ENCODE data around the gene SLC7A9.
"Not testable (repeated sequence)": the region's sequence is repeated elsewhere in the genome, so short reads cannot be mapped to it uniquely, and the experiment has no call there.

SLC7A9 gene

DNA sequence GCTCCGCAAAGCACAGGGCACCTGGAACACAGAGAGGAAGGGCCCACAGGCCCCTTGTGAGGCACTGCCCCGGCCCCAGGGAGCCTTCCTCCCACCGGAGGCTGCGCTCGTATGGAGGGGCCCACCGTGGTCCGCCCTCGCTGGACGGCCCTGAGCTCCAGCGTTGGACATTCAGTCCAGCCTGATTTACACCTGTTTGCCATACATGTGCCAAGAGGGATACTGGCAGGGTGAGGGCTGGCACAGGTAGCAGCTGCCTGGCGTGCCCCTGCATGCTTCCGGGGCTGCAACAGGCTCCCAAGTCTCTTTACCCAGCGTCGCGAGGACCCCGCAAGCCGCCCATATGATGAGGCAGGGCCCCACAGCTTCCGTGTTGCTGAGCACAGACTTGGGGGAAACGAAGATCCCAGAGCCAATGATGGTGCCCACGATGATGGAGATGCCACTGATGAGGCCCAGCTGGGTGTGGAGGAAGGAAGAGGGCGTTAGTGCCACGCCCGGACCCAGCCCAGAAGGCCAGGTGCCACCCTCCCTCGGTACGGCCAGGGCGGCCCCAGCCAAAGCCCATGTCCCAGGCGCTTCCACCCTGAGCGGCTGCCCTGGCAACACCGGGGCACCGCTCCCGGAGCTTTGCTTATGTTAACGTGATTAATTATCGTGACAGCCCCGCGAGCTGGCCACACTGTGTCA is 5.1 kb downstream of the SLC7A9 start:
- no peak for DNase-seq

DNA sequence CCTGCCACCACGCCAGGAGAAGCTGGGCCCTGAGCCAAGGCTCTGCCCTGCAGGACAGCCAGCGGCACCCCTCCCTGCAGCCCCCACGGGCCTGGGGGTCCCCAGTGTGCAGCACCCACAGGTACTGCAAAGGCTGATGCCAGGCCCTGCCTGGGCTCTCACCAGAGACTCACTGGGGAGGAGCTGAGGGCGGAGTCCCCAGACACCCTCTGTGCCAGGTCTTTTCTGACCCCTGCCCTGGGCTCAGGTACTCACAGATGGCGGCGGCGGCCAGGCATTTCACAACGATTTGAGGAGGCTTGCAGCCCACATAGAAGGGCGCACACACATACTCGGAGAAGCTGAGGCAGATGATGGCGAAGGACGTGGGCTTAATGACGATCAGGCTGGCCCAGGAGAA is 5.7 kb downstream of the SLC7A9 start:
- no peak for DNase-seq

DNA sequence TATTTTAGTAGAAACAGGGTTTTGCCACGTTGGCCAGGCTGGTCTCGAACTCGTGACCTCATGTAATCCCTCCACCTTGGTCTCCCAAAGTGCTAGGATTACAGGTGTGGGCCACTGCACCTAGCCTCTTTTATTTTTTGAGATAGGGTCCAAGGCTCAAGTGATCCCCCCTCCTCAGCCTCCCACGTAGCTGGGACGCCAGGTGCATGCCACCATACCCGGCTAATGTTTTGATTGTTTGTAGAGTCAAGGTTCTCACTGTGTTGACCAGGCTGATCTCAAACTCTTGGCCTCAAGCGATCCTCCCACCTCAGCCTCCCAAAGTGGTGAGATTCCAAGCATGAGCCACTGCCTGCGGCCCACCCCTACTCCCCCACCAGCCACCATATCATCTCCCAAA is 6.3 kb downstream of the SLC7A9 start:
- DNase-seq: no peak

DNA sequence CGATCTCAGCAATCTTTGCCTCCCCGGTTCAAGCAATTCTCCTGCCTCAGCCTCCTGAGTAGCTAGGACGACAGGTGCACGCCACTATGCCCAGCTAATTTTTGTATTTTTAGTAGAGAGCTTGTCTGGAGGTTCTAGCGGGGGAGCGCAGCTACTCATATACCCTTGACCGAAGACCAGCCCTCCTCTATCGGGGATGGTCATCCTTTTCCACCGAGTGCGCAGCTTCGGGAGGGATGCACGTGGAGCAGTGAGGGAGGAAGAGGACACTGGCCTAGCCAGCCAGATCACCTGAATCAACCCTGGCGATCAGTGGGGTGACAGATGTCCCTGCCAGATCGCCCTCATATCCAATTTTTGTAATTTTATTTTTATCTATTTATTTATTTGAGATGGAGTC is 6.8 kb downstream of the SLC7A9 start:
- no peak for DNase-seq

DNA sequence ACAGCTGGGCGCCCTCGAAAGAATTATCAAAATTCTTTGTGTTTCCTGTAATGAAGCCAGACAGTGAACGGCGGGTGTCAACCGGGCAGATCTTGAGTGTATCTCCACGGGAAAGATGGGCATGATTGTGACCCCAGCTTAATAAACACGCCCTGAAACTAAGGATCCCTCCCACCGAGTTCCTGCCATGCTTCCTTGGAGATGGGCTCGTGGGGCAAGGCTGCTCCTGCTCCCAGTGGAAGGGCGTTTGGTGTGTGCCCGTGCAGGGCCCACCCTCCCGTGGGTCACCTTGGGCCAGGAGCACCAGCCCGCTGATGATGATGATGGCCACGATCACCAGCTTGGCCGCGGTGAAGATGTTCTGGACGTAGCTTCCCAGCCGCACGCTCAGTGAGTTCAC is 7.4 kb downstream of the SLC7A9 start:
- DNase-seq: no peak

DNA sequence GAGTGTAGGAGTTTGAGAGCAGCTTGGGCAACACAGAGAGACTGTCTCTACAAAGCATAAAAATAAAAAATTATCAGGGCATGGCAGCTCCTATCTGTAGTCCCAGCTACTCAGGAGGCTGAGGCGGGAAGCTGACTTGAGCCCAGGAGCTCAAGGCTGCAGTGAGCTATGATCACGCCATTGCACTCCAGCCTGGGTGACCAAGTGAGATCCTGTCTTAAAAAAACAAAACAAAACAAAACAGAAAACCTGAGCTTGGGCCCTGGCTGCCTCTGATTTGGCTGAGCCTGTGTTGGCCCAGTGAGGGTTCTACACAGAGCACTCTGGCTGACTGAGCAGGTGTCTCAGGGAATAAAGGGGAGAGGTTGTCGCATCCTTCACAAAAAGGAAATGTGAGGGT is 8.0 kb downstream of the SLC7A9 start:
- no peak for DNase-seq

DNA sequence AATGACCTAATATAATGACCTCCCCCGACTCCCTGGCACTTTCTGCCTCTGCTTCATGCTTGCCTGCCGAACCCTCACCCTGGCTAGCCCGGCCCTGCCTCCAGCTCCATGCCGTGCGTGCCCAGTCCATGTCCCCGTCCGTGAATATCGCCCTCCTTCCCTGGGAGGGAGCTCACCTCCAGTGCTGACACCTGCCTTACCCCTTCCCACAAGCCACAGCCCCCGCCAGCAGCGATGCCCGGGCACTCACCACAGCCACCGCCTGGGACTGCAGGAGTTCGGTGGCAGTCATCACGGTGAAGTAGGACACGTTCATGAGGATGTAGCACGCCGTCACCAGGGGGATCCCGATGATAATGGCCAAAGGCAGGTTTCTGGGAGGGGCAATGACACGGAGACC is 10.0 kb downstream of the SLC7A9 start:
- DNase-seq: no peak

DNA sequence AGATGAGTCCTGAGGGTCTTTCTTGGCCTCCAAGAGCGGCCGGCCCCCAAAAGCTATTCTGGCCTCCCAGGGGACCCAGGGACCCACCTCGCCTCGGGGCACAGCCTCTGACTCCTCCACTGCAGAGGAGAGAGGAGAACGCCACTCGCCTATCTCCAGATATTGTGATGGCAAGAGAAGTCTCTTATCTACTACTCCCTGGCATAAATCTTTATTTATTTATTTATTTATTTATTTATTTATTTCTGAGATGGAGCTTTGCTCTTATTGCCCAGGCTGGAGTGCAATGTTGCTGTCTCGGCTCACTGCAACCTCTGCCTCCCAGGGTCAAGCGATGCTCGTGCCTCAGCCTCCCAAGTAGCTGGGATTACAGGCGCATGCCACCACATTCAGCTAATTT is 11.0 kb downstream of the SLC7A9 start:
- DNase-seq: no peak

DNA sequence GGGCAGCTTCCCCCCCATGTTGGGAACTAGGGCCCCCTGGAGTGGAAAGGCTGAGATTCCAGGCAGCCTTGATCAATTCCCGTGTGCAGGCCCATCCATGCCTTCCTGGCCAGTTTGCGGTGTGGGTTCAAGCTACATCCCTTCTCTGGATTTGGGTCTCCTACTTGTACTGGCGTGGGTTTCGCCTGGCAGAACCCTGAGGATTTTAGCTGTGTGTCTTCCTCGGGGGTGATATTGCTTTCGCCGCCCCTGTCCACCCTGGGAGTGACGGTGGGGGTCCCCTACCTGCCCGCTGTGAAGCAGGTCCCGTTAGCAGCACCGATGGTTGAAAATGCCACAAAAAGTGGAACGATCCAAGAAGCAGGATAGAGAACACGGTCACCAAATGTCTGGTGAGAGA is 11.4 kb downstream of the SLC7A9 start:
- DNase-seq: no peak

DNA sequence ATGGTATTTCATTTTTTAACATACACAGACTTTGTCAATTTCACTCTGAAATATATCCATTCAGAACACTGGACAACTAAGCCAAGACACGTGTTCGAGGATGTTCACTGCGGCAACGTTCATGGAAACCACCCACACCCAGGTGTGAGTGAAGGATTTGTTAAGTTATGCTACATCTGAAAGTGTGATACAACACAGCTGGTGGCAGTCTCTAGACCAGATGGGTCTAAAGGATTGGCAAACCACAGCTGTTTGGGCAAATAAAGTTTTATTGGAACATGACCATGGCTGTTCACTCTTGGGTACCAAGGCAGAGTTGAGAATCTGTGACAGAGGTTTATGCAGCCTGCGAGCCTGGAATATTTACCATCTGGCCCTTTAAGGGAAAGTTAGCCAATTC is 12.0 kb downstream of the SLC7A9 start:
- DNase-seq: no peak

DNA sequence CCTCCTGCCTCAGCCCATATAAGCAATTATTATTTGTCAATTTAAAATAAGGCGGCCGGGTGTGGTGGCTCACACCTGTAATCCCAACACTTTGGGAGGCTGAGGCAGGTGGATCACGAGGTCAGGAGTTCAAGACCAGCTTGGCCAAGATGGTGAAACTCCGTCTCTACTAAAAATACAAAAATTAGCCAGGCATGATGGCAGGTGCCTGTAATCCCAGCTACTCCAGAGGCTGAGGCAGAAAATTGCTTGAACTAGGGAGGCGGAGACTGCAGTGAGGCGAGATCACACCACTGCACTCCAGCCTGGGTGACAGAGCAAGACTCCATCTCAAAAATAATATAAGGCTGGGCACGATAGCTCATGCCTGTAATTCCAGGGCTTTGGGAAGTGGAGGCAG is 12.7 kb downstream of the SLC7A9 start:
- DNase-seq: not testable (repeated sequence)

DNA sequence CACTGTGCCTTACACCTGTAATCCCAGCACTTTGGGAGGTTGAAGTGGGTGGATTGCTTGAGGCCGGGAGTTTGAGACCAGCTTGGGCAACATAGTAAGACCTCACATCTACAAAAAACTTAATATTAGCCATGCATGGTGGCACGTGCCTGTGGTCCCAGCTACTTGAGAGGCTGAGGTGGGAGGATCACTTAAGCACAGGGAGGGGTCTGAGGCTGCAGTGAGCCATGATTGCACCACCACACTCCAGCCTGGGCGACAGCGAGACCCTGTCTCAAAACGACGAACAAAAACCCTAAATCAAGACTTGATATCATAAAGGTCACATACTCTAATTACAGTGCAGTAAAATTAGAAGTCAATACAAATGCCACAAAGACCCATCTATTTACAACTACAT is 17.4 kb downstream of the SLC7A9 start:
- DNase-seq: no peak

DNA sequence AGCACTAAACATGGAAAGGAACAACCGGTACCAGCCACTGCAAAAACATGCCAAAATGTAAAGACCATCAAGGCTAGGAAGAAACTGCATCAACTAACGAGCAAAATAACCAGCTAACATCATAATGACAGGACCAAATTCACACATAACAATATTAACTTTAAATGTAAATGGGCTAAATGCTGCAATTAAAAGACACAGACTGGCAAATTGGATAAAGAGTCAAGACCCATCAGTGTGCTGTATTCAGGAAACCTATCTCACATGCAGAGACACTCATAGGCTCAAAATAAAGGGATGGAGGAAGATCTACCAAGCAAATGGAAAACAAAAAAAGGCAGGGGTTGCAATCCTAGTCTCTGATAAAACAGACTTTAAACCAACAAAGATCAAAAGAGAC is 21.5 kb downstream of the SLC7A9 start:
- DNase-seq: not testable (repeated sequence)

DNA sequence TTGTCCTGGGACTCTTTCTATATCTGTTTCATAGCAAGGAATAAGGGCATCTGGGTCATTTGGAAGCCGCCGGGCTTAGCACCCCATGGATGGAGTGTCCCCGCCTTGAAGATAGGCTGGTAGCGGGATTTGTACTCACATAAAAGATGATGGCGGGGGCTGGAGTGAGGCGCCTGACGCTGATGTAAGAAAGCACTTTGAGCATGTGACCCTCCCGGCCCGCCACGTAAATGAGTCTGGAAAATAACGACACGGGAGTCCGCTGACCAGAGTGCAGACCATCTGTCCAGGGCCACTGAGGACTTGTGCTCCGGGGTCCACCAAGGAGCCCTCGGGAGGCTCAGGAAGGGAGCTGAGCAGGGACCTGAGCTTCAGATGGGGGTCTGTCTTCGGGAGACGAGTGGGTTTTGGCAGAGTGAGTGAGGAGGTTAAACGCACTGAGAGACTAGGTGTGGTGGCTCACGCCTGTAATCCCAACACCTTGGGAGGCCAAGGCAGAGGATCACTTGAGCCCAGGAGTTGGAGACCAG is 25.8 kb downstream of the SLC7A9 start:
- no peak for DNase-seq

DNA sequence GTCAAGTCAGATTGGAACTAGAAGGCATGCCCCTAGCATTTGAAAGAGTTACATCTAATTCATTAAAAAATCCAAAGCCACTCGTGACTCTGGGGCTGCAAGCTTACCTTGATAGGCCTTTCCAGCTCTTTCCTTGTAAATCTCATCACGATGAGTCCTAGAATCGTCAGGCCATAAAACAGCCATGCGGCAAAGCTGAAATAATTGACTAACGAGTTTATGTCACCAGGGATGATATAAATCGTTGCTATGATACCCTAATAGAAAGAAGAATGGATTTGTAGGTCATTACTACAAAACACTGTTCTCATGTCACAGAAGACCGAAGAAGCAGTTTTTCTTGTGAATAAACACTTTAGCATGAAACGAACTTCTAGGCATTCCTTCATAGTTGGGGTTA is 27.5 kb downstream of the SLC7A9 start:
- DNase-seq: no peak

DNA sequence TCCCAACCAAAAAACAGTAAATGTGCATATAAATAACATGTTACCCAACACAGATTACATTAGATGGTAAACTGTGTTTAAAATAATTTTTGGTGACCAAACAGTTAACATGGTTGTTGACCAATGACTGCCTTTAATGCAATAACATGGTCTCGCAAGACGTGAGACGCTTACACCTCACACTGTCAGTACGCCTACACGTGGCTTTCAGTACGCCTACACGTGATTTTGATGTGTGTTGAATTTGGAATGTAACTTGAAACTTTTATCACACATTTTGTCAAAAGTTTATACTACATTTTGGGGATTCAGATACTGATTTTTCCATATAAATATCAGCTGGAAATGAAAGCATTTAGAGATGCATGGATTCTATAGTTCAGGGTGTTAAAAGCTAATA is 32.0 kb downstream of the SLC7A9 start:
- DNase-seq: peak in 1 of 56 donors; percentile 7

DNA sequence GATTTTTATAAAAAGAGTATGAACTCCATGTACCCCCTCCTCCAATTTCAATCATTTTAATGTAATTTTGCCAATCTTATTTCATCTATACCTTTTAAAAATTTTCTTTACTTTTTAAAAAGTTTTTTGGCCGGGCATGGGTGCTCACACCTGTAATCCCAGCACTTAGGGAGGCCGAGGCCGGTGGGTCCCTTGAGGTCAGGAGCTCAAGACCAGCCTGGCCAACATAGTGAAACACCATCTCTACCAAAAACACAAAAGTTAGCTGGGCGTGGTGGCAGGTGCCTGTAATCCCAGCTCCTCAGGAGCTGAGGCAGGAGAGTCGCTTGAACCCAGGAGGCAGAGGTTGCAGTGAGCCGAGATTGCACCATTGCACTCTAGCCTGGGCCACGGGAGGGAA is 36.2 kb downstream of the SLC7A9 start:
- not testable (repeated sequence) for DNase-seq

DNA sequence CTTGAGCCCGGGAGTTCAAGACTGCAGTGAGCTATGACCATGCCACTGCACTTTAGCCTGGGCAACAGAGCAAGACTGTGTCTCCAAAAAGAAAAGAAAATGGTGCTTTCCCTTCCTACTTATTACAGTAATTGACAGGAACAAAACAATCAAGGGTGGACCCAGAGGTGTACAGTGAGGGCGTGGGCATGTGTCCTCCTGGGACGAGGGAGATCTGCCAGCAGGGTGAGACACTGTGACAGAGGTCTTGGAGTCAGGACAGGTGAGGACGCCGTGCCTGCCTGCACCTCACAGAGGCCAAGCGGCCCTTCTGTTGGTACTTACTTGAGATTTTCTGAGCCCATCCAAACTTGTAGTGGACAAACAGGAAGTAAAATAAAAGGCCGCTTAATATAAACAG is 36.7 kb downstream of the SLC7A9 start:
- not testable (repeated sequence) for DNase-seq

DNA sequence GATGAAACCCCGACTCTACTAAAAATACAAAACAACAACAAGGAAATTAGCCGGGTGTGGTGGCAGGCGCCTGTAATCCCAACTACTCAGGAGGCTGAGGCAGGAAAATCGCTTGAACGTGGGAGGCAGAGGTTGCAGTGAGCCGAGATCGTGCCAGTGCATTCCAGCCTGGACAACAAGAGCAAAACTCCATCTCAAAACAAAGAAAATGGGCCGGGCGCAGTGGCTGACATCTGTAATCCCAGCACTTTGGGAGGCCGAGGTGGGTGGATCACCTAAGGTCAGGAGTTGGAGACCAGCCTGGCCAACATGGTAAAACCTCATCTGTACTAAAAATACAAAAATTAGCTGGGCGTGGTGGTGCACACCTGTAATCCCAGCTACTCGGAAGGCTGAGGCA is 37.5 kb downstream of the SLC7A9 start:
- not testable (repeated sequence) for DNase-seq

DNA sequence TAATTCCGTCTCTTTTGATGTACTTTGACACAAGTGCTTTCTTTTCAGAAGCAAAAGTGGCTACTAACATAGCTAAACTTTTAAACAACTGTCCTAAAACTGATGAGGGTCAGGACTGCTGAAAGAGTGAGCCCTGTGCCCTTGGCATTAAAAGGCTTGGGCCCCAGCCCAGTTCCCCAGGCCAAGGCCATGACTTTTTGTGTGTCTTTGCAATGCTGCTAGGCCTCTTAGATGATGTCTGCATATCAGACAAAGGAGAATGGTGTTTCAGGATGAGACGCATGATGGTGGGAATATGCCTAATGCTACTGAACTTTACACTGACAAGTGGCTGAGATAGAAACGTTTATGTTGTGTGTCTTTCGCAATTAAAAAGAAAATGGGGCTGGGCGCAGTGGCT is 38.0 kb downstream of the SLC7A9 start:
- no peak for DNase-seq

DNA sequence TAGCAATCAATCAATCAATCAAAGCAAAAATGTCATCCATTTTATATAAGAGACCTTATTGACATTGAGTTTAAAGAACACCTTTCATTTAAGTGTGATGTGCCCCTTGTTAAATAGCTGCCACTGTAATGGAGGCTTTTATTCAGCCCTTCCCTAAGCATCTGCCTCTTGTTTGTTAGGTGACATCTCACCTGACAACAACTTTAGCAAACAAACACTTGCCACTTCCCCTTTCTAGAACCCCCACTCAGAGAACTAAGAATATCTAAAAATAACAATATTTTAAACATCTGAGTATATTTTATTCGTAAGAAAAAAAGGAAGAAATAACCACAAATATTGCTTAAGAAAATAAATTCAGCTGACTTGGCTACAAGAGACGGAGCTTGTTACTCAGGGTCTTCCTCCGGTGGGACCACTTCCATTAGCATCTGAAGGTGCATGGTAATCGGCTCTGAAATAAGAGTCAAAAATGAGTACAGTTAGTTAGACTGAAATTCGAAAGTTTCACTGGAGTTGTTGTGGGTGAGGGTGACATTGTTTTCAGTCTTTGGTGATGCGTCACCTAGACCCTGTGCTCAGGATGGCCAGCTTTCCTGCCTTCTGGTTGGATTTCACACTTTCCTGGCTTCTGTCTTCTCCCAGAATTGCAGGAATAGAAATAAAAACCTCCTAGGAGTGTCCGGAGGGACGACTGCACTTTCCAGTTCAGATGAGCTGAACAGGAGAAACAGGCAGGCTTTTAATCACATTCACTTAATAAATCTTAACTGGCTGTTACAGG is 39.1 kb downstream of the SLC7A9 start:
- DNase-seq: no peak

DNA sequence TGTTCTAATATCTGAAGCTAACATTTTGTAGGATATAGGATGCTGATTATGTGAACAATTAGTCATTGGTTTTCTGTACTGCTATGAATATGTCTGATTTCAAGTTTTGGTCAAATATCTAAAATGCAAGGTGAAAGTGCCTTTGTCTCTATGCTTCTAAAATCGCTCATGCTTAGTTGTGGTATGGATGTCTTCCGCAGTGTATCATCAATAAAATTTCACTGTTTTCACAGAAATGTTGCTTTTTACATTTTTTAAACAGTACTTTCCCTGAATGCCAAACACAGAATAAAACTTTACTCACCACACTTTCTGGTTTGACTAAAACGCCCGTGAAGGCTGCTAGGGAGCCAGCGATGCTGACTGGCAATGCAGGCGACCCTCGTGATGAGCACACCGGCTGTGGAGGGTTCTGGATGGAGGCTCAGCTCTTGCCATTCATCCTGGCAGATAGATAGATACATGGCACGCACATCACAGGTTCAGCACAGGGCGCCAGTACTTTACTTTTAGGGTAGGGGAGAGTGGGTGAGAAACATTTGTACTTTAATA is 40.1 kb downstream of the SLC7A9 start:
- no peak for DNase-seq
